K562 (cell line): ENCODE data around the gene MRPL19. TPM values are rescaled to one million over a fixed set of nuclear protein-coding genes. Genes with fewer than 3 reads are reported as not detected.
A peak's percentile ranks its signal among the peaks of the same experiment; 100 is the strongest.

Experiments used
- ATAC-seq: fragments of 200-7000 bp; cut with Tn5 transposase; 3 replicates; pipeline ENCODE4 v1.9.1; 2020; ENCODE audit warnings: moderate library complexity
- BruUV-seq: library from RNA; stranded (reverse); fragments of 400-500 nt; replicated peaks from 2 replicates; lab custom pipeline; 2021; lab: Mats Ljungman, UMichigan
- CTCF ChIA-PET: fragments of 300-600 bp; formaldehyde crosslinking; extraction: SDS; loops from one replicate; lab custom pipeline; 2021; ENCODE audit warnings: low intra/inter-chr PET ratio; lab: Yijun Ruan, JAX
- POLR2A ChIA-PET: fragments of 300-600, 350-650 bp; sonication (Branson Sonifier 250); formaldehyde crosslinking; extraction: SDS; loops from one replicate; lab custom pipeline; 2021; ENCODE audit warnings: antibody characterized with exemption, inconsistent platforms; lab: Yijun Ruan, JAX
- DNase-seq, 4 experiments: peaks; one replicate each; pipeline versions ENCODE4 v3.0.0 to v3.0.0-alpha.2; 2011 to 2018; ENCODE audit warnings: low spot score in 3 of 4, mixed read lengths in 3 of 4; ENCODE audit errors: extremely low read depth in 1 of 4
- FAIRE-seq: peaks from 2 replicates; lab custom pipeline; 2011; peaks lifted over from hg19 to GRCh38; lab: Jason Lieb, UNC
- H2AFZ ChIP-seq: 2 replicates; pipeline ENCODE4 v1.6.0; 2011; ENCODE audit warnings: low read depth, low read length, control low read depth, inconsistent platforms
- H3K27ac ChIP-seq: fragments of 200-600 bp; 3 replicates; pipeline ENCODE4 v1.8.0; 2011; ENCODE audit warnings: low read depth, mild to moderate bottlenecking, control low read depth, inconsistent platforms, low read length, moderate library complexity, mixed read lengths; ENCODE audit errors: extremely low read depth
- H3K27me3 ChIP-seq, 2 experiments: fragments of 300-600 bp in 1 of 2; 2 replicates in 1 of 2; 3 replicates in 1 of 2; pipeline versions ENCODE4 v1.6.0 to v1.8.0; 2011; ENCODE audit warnings: inconsistent platforms in 2 of 2, low read length in 2 of 2, mild to moderate bottlenecking in 1 of 2, mixed read lengths in 1 of 2, moderate library complexity in 1 of 2; ENCODE audit not compliant: control insufficient read depth in 2 of 2, insufficient read depth in 2 of 2
- H3K36me3 ChIP-seq: fragments of 300-600 bp; 3 replicates; pipeline ENCODE4 v1.8.0; 2011; ENCODE audit warnings: mild to moderate bottlenecking, low read length, inconsistent platforms; ENCODE audit not compliant: control insufficient read depth, insufficient read depth
- H3K4me1 ChIP-seq, 2 experiments: fragments of 200-600 bp in 1 of 2; replicated peaks in 1 of 2; 2 replicates in 1 of 2; 3 replicates in 1 of 2; pipeline versions ENCODE4 v1.5.1 to v1.8.0; 2011; ENCODE audit warnings: inconsistent platforms in 2 of 2, low read length in 2 of 2, mild to moderate bottlenecking in 1 of 2, mixed read lengths in 1 of 2, moderate library complexity in 1 of 2; ENCODE audit not compliant: control insufficient read depth in 2 of 2, insufficient read depth in 2 of 2
- H3K4me2 ChIP-seq: 2 replicates; pipeline ENCODE4 v1.6.1; 2011; ENCODE audit warnings: low read length, control low read depth, inconsistent platforms, mixed read lengths; ENCODE audit not compliant: insufficient read depth
- H3K4me3 ChIP-seq: fragments of 200-600 bp; sonication (generic), shearing (Covaris generic); 2 replicates; pipeline ENCODE4 v1.5.1; 2016; ENCODE audit warnings: control low read depth, inconsistent platforms
- H3K79me2 ChIP-seq: fragments of 200-600 bp; 3 replicates; pipeline ENCODE4 v1.8.0; 2011; ENCODE audit warnings: low read length, inconsistent platforms; ENCODE audit not compliant: control insufficient read depth, insufficient read depth
- H3K9ac ChIP-seq, 2 experiments: 2 replicates each; pipeline versions ENCODE4 v1.6.0 to v1.6.1; 2011; ENCODE audit warnings: low read depth in 2 of 2, low read length in 2 of 2, control low read depth in 1 of 2, inconsistent platforms in 1 of 2, mild to moderate bottlenecking in 1 of 2, mixed read lengths in 1 of 2; ENCODE audit not compliant: insufficient read depth in 1 of 2
- H3K9me1 ChIP-seq: one replicate; pipeline ENCODE4 v1.6.0; 2011; ENCODE audit warnings: inconsistent platforms, mild to moderate bottlenecking, low read length, moderate library complexity; ENCODE audit not compliant: control insufficient read depth, insufficient read depth
- H3K9me3 ChIP-seq: replicated peaks from 2 replicates; pipeline ENCODE4 v1.5.1; 2011; ENCODE audit warnings: low read depth, low read length, inconsistent platforms; ENCODE audit not compliant: control insufficient read depth, insufficient read depth
- H4K20me1 ChIP-seq: replicated peaks from 2 replicates; pipeline ENCODE4 v1.6.1; 2011; ENCODE audit warnings: low read length, inconsistent platforms, mixed read lengths; ENCODE audit not compliant: control insufficient read depth, insufficient read depth
- CHD2 ChIP-seq: IDR thresholded peaks from 2 replicates; pipeline ENCODE4 v1.6.1; 2011; ENCODE audit warnings: low read depth, low read length
- EWSR1 ChIP-seq: fragments of 450-650 bp; IDR thresholded peaks from 2 replicates; pipeline ENCODE4 v1.6.1; 2018; ENCODE audit warnings: borderline replicate concordance, mild to moderate bottlenecking, low read depth, moderate library complexity; ENCODE audit not compliant: partially characterized antibody
- EZH2 ChIP-seq: IDR thresholded peaks from 2 replicates; pipeline ENCODE4 v1.6.1; 2012; ENCODE audit warnings: low read depth, mild to moderate bottlenecking, inconsistent platforms, low read length, borderline replicate concordance
- OTX1 ChIP-seq: fragments of 450-650 bp; formaldehyde crosslinking; IDR thresholded peaks from 2 replicates; pipeline ENCODE4 v1.4.0; 2022; ENCODE audit warnings: mild to moderate bottlenecking
- SMARCA5 ChIP-seq: fragments of 450-650 bp; IDR thresholded peaks from 2 replicates; pipeline ENCODE4 v1.6.1; 2016
- SMARCB1 ChIP-seq: IDR thresholded peaks from 2 replicates; pipeline ENCODE4 v1.6.1; 2011; ENCODE audit warnings: improper control_type of control experiment, low read depth; ENCODE audit not compliant: insufficient read length
- ZNF175 ChIP-seq: fragments of 200-800 bp; sonication (Bioruptor generic); IDR thresholded peaks from 2 replicates; pipeline ENCODE4 v1.6.1; 2016; ENCODE audit warnings: low read depth, mild to moderate bottlenecking, missing genetic modification characterization, missing compliant biosample characterization
- WGBS: fragments of 100-300 bp; shearing (Covaris generic); methylation state at CpG from one replicate; pipeline ENCODE4 v1.1.6; 2016; ENCODE audit warnings: low coverage, mixed read lengths; ENCODE audit not compliant: insufficient coverage; ENCODE audit errors: missing lambda C conversion rate; 5-methylcytosine and 5-hydroxymethylcytosine counted together
- in situ Hi-C: fragments of 300-500 bp; cut with MboI; formaldehyde crosslinking; loops from 4 replicates; pipeline ENCODE4 v1.15.0; 2018; ENCODE audit warnings: inconsistent platforms, mixed read lengths
- intact Hi-C: fragments of 100-400 bp; cut with micrococcal nuclease; formaldehyde crosslinking; loops from 2 replicates; pipeline ENCODE4 v1.14.2; 2022
- polyA plus RNA-seq, 8 experiments: library from polyadenylated mRNA; depleted of rRNA in 4 of 8; stranded (reverse) in 5 of 8; unstranded in 3 of 8; fragments of >200 nt; fragmentation: Nextera tagmentation in 2 of 8; fragmentation: Illumina TruSeq in 1 of 8; extraction: Ambion mirVana in 2 of 8; extraction: Trizol in 1 of 8; gene quantifications; 2 replicates each; pipeline versions ENCODE4 v1.2.1 to v1.2.3, GENCODE V29; 2011 to 2014; ENCODE audit warnings: inconsistent platforms in 1 of 8, missing spikeins in 1 of 8
- total RNA-seq, 7 experiments: library from RNA; depleted of rRNA in 6 of 7; stranded (reverse); fragments of >200 nt in 6 of 7; fragmentation: Illumina TruSeq in 2 of 7; extraction: Trizol in 2 of 7; gene quantifications; 2 replicates each; pipeline versions ENCODE4 v1.2.1 to v1.2.3, GENCODE V29; 2011 to 2021; ENCODE audit warnings: low replicate concordance in 1 of 7
- TF ChIP-seq, protein P1 (sequence below), 2 experiments: fragments of 450-650 bp; formaldehyde crosslinking in 1 of 2; IDR thresholded peaks; 2 replicates each; pipeline versions ENCODE4 v1.4.0 to v1.6.1; 2014 to 2020; ENCODE audit warnings: mild to moderate bottlenecking in 2 of 2, borderline replicate concordance in 1 of 2, low read depth in 1 of 2
- TF ChIP-seq, protein P2 (sequence below), 3 experiments: IDR thresholded peaks in 2 of 3; conservative IDR thresholded peaks in 1 of 3; 2 replicates each; pipeline ENCODE4 v1.5.1; 2011 to 2012; ENCODE audit warnings: low read length in 3 of 3, mild to moderate bottlenecking in 3 of 3, control low read depth in 2 of 3, improper control_type of control experiment in 1 of 3, inconsistent platforms in 1 of 3, low read depth in 1 of 3, mixed read lengths in 1 of 3, moderate library complexity in 1 of 3; ENCODE audit not compliant: insufficient read depth in 2 of 3

MRPL19 gene
- total and polyA plus RNA-seq, 9 of the 15 experiments (the other 6 are each of a cell fraction or from before 2014, with no cell fraction given): 9.7 to 65.9 (median 56.1) TPM

DNA sequence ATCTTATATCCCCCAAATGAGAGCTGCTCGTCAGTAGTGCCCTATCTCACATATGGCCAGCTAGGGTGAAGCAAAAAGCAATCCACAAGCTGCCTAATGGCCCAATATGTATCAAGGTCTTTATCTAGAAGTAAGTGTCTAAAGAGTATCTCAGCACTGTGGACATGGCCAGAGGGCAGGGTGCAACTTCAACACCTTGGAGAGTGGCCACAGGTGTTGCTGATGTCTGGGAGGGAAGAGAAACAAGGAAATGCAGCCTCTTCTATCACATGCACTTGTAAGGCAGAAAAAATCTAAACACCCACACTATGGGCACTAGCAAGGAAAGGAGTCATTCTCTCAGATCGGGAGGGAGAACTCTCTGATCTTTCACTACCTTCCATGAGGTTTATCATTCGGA lies 23.7 kb upstream of the MRPL19 start (continued):
- TF ChIP-seq ZNF175 (CRISPR knock-in tag): no peak
- TF ChIP-seq, all 486 proteins: peak for 0

DNA sequence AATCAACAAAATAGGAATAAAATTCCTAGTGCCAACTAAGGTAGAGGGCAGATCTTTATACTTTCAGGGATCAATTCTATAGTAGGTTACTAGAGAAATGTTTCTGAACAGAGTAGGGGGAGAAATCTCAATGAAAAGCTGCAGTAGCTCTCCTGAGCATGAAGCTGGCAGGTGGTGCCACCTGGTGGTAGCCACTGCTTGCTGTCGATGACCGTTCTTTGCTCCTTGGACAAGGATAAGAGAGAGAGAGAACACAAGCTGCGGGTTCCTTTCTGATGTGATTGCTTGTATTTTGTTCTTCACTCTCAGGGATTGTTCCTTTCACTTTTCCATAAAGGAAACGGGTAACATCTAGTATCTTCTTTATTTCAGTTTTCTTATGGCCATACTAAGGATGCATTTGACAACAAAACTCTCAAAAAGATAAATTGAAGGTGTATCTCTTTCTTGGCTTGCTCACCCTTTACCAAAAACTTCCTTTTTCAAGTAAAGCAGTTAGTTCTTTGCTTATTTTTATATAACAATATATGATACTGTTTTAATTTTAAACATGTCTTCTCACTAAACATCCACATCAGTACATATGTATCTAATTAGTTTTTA lies 18.6 kb upstream of the MRPL19 start:
- in situ Hi-C loops: loop anchor here (25.0 kb wide), 1 partner anchor 959 kb away; no protein-coding TSS in a partner anchor
- ATAC-seq (peak; percentile 95), FAIRE-seq (peak; percentile 99), DNase-seq (peak; percentile 59 to 79 (median 66))
- 0% methylated on average over 4 of the region's 4 CpGs for WGBS
- H2AFZ ChIP-seq: no peak overlapping the region
- H3K27ac ChIP-seq: no peak overlapping the region
- CTCF ChIA-PET: interaction anchor here (1.7 kb wide), 1 partner anchor 164 kb away, joined by 7 read pairs; no protein-coding TSS in a partner anchor
- no peak overlapping the region for H3K9ac ChIP-seq
- no peaks in the 10 kb centered on the region for H3K36me3 ChIP-seq
- no peaks in the 10 kb centered on the region for H4K20me1 ChIP-seq
- H3K9me1 ChIP-seq: no peaks in the 10 kb centered on the region
- no peaks in the 10 kb centered on the region for H3K9me3 ChIP-seq
- H3K79me2 ChIP-seq: no peaks in the 10 kb centered on the region
- peaks cover 2 to 11% of the 10 kb centered on the region in 2 experiments; a peak in 3 of 5 replicates for H3K27me3 ChIP-seq
- no peaks in the 10 kb centered on the region for H3K4me1 ChIP-seq
- no peak overlapping the region for H3K4me3 ChIP-seq
- H3K4me2 ChIP-seq: no peak overlapping the region
- intact Hi-C loops: loop anchor here (5.0 kb wide), 2 partner anchors 161 to 936 kb away; no protein-coding TSS in a partner anchor
- POLR2A ChIA-PET: interaction anchor here (0.5 kb wide), 1 partner anchor 35 kb away, joined by 3 read pairs; no protein-coding TSS in a partner anchor
- BruUV-seq: no TSS peak
- TF ChIP-seq EZH2: no peak
- TF ChIP-seq CHD2: no peak
- no peak for TF ChIP-seq OTX1 (CRISPR knock-in tag)
- no peak for TF ChIP-seq EWSR1
- TF ChIP-seq, protein P1, sequence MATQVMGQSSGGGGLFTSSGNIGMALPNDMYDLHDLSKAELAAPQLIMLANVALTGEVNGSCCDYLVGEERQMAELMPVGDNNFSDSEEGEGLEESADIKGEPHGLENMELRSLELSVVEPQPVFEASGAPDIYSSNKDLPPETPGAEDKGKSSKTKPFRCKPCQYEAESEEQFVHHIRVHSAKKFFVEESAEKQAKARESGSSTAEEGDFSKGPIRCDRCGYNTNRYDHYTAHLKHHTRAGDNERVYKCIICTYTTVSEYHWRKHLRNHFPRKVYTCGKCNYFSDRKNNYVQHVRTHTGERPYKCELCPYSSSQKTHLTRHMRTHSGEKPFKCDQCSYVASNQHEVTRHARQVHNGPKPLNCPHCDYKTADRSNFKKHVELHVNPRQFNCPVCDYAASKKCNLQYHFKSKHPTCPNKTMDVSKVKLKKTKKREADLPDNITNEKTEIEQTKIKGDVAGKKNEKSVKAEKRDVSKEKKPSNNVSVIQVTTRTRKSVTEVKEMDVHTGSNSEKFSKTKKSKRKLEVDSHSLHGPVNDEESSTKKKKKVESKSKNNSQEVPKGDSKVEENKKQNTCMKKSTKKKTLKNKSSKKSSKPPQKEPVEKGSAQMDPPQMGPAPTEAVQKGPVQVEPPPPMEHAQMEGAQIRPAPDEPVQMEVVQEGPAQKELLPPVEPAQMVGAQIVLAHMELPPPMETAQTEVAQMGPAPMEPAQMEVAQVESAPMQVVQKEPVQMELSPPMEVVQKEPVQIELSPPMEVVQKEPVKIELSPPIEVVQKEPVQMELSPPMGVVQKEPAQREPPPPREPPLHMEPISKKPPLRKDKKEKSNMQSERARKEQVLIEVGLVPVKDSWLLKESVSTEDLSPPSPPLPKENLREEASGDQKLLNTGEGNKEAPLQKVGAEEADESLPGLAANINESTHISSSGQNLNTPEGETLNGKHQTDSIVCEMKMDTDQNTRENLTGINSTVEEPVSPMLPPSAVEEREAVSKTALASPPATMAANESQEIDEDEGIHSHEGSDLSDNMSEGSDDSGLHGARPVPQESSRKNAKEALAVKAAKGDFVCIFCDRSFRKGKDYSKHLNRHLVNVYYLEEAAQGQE (IDR thresholded peaks at IDR 0.05; ENCODE audit: borderline replicate concordance): peak; percentile 30; the same call in 1 of the 2 replicates
- TF ChIP-seq, protein P1 (CRISPR knock-in tag; IDR thresholded peaks at IDR 0.05; ENCODE audit: low read depth): no peak
- TF ChIP-seq SMARCB1: no peak
- TF ChIP-seq SMARCA5: no peak
- TF ChIP-seq, protein P2, sequence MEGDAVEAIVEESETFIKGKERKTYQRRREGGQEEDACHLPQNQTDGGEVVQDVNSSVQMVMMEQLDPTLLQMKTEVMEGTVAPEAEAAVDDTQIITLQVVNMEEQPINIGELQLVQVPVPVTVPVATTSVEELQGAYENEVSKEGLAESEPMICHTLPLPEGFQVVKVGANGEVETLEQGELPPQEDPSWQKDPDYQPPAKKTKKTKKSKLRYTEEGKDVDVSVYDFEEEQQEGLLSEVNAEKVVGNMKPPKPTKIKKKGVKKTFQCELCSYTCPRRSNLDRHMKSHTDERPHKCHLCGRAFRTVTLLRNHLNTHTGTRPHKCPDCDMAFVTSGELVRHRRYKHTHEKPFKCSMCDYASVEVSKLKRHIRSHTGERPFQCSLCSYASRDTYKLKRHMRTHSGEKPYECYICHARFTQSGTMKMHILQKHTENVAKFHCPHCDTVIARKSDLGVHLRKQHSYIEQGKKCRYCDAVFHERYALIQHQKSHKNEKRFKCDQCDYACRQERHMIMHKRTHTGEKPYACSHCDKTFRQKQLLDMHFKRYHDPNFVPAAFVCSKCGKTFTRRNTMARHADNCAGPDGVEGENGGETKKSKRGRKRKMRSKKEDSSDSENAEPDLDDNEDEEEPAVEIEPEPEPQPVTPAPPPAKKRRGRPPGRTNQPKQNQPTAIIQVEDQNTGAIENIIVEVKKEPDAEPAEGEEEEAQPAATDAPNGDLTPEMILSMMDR (IDR thresholded peaks at IDR 0.05 in 2 of 3, conservative IDR thresholded peaks at IDR 0.05 in 1 of 3; ENCODE audit: insufficient read depth in 2 of 3, low read depth in 1 of 3, low read length in 3 of 3): peak; percentile 82 to 88 (median 84)
